SK-N-SH treated with all-trans-retinoic acid at 6 μM for 48 hours (cell line): Measurements from ENCODE around the gene CNNM2.

Source experiments
- ESRRG ChIP-seq: fragments of 250-450 bp; sonication (Bioruptor Pico); IDR thresholded peaks from 2 replicates; pipeline ENCODE4 v1.6.1; 2021; ENCODE audit warnings: mild to moderate bottlenecking
- GLIS3 ChIP-seq: fragments of 250-450 bp; sonication (Bioruptor Pico); IDR thresholded peaks from 2 replicates; pipeline ENCODE4 v1.5.0; 2020; ENCODE audit warnings: mild to moderate bottlenecking, moderate library complexity
- TCF4 ChIP-seq: fragments of 250-450 bp; sonication (Bioruptor Pico); IDR thresholded peaks from 2 replicates; pipeline ENCODE4 v1.8.0; 2021; ENCODE audit warnings: mild to moderate bottlenecking, moderate library complexity, borderline replicate concordance
- ZNF8 ChIP-seq: fragments of 450-650 bp; formaldehyde crosslinking; IDR thresholded peaks from 2 replicates; pipeline ENCODE4 v1.5.0; 2020; ENCODE audit warnings: mild to moderate bottlenecking, moderate library complexity
- TF ChIP-seq, protein P1 (sequence below): fragments of 250-450 bp; sonication (Bioruptor Pico); IDR thresholded peaks from 2 replicates; pipeline ENCODE4 v1.8.0; 2020; ENCODE audit warnings: mild to moderate bottlenecking, moderate library complexity, borderline replicate concordance

DNA sequence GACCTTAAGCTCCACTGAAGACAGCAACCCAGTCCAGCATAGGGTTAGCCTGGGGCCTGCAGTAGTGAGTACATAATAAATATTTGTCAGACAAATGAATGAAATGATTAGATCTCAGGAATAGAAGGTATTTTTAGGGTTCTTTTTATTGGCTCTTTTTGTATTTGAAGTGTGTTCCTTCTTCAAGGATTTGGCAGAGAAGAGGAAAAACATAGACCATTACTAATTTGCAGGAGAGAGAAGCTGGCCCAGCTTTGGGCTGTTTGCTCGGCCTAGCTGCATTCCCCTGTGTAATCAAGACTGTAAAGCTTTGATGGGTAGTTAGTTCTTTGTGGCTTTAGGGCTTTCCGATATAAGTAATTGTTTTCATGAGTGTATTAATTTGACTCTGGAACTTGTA is 64.2 kb downstream of the CNNM2 start:
- TF ChIP-seq ZNF8 (CRISPR knock-in tag) (no peak), ESRRG (CRISPR knock-in tag) (no peak), TCF4 (CRISPR knock-in tag) (no peak), GLIS3 (CRISPR knock-in tag) (no peak)
- TF ChIP-seq, protein P1, sequence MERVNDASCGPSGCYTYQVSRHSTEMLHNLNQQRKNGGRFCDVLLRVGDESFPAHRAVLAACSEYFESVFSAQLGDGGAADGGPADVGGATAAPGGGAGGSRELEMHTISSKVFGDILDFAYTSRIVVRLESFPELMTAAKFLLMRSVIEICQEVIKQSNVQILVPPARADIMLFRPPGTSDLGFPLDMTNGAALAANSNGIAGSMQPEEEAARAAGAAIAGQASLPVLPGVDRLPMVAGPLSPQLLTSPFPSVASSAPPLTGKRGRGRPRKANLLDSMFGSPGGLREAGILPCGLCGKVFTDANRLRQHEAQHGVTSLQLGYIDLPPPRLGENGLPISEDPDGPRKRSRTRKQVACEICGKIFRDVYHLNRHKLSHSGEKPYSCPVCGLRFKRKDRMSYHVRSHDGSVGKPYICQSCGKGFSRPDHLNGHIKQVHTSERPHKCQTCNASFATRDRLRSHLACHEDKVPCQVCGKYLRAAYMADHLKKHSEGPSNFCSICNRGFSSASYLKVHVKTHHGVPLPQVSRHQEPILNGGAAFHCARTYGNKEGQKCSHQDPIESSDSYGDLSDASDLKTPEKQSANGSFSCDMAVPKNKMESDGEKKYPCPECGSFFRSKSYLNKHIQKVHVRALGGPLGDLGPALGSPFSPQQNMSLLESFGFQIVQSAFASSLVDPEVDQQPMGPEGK (CRISPR knock-in tag) = no peak
